PC-3 (cell line): ENCODE results near the gene PSAPL1.

Source experiments
- EZH2 ChIP-seq: fragments of 300-600 bp; sonication (generic); IDR thresholded peaks from one replicate; pipeline ENCODE4 v1.6.1; 2017; ENCODE audit warnings: antibody characterized with exemption, mild to moderate bottlenecking, low read length; ENCODE audit not compliant: unreplicated experiment
- EZH2phosphoT487 ChIP-seq: fragments of 300-600 bp; sonication (generic); IDR thresholded peaks from 2 replicates; pipeline ENCODE4 v1.6.1; 2018; ENCODE audit warnings: mild to moderate bottlenecking, antibody characterized with exemption, low read length, borderline replicate concordance
- TF ChIP-seq, protein P1 (sequence below): fragments of 300-600 bp; sonication (generic); conservative IDR thresholded peaks from 2 replicates; pipeline ENCODE4 v1.5.1; 2017; ENCODE audit warnings: antibody characterized with exemption, low read depth, mild to moderate bottlenecking, low read length

DNA sequence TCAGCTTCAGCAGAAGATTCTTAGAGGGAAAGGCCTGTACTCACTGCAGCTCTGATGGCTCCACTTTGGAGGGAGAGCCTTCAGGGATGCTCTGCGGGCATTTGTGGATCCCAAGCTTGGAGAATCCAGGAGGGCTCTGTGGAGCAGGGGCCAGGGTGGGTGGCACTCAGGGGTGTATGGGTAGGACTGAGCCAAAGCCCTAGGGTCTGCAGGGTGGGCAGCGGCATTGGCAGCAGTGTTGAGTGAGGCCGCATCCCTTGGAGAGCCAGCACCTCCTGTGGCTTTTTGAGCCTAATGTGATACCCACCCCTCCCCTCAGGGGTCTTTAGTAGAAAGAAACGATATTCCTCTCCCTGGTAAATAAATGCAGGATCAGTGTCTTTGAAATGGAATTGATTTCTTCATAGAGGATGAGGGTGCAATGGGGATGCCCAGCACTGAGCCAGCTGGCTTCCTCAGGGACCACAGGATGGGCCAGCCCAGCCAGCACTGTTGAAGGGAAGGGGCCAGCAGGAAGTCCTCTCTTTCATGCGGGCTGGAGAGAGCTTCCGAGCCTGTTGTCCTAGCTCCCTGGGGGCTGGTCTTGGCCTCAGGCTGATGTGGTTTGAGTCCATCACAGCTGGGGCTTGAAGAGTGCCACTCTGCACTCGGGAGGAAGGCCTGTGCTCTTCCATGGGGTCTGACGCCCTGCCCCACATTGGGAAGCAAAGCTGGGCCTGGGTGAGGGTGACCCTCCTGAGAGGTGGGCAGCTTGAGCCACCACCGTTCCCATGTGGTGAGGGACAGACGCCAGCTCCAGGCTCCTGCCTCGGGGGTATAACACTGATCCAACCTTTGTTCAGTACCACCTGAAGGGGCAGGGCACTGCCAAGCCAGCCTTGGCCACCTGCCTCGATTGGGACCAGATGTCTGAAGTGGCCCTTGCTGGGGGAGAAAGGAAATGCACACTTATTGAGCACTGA, 49.5 kb downstream of the PSAPL1 start:
- TF ChIP-seq, protein P1, sequence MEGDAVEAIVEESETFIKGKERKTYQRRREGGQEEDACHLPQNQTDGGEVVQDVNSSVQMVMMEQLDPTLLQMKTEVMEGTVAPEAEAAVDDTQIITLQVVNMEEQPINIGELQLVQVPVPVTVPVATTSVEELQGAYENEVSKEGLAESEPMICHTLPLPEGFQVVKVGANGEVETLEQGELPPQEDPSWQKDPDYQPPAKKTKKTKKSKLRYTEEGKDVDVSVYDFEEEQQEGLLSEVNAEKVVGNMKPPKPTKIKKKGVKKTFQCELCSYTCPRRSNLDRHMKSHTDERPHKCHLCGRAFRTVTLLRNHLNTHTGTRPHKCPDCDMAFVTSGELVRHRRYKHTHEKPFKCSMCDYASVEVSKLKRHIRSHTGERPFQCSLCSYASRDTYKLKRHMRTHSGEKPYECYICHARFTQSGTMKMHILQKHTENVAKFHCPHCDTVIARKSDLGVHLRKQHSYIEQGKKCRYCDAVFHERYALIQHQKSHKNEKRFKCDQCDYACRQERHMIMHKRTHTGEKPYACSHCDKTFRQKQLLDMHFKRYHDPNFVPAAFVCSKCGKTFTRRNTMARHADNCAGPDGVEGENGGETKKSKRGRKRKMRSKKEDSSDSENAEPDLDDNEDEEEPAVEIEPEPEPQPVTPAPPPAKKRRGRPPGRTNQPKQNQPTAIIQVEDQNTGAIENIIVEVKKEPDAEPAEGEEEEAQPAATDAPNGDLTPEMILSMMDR, result no peak
- no peak for TF ChIP-seq EZH2
- no peak for TF ChIP-seq EZH2phosphoT487
